NCI-H345 treated with DMSO at 0.1 percent for 48 hours (cell line): ENCODE results near the gene PLAAT1.

Source experiments
- DNase-seq: peaks from one replicate; lab custom pipeline; 2025; ENCODE audit not compliant: unreplicated experiment; lab: John Stamatoyannopoulos, UW

PLAAT1 gene

DNA sequence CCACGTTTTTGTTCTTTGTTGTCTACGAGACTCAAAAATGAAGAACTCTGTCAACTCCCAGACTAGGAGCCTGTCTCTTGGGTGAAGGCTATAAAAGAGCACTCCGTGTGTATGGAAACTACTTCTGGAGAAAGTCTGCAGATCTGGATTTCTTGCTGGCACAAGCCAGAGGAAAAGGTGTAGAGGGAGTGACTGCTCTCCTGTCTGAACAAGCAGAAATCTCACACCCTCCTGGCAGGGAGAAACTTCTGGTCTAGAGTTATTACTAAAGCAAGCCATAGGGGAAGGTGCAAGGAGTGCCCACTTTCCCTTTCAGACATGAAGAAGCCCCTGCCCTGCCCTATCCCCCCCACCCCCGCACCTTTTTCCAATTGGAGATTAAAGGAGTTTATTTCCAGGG lies 9.5 kb downstream of the PLAAT1 start:
- DNase-seq, result no peak

DNA sequence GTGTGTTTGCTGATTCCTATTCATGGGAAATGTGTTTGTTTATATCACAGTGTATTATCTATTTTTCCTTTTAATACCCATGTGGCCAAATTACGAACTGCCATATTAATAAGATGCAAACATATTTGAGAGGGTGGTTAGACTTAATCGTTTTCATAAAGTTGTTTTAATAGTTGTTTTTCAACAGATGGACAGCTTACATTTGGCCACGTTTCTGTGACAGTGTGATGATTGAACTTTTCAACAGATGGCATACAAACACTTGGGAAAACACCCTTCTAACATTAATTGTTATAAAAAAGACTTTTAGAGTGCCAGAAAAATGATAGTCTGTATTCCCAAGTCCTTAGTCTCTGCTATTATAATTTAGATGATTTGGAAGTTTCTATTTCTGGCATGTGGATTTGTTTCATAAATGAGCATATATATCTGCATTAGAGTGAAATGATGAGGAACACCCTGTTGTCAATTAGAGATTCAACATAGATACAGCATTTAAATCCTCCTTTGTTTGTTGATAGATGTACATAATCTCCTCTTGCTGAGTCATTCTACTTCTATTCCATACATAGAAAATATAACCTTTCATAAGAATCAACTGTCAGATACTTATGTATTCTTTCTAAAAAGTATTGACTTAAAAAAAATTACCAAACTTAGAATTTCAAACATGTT lies 13.1 kb downstream of the PLAAT1 start:
- DNase-seq, result no peak

GRCh38 chr3:193261970-193262369 lies 20.9 kb downstream of the PLAAT1 start:
- DNase-seq, result no peak

DNA sequence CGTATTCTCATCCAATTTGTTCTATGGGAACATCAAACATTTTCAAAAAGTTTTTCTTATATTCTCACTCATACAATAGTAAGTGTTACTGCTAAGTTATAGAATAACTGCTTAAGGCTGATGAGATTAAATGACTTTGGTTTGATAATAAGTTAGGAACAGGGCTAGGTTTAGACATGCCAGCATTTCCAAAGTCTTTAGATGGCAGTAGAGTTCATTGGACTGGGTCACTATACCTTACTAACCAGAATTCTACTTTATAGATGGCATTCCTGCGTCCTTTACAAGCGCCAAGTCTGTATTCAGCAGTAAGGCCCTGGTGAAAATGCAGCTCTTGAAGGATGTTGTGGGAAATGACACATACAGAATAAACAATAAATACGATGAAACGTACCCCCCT lies 21.7 kb downstream of the PLAAT1 start:
- no peak for DNase-seq

DNA sequence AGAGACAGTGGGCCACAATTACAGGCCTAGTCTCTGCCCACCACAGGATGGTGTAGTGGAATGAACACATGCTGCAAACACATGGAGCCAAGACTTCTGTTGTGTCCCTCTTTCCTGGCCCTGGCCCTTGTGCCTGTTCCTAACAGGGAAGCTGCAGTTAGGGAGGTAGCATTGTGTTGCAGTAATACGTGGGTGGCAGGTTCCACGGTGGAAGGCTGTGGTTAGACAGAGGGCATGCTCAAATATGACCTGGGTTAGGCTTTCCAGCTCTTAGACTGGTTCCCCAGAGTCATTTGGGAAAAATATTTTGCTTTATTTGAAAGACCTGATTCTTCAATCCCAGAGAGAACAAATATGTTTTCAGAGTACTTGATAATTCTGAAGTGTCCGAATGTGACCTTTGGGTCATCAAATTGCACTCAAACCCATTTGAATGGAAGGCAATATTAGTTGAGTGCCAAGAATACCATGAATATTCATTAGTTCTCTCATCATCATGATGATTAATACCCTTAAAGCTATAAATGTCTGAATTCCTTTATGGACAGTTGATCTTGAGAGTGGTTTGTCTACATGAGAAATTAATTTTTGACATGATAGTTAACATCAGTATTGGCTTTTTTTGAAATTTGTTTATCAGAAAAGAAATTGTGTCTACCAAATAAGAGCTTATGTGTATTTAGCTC lies 28.5 kb downstream of the PLAAT1 start:
- no peak for DNase-seq

DNA sequence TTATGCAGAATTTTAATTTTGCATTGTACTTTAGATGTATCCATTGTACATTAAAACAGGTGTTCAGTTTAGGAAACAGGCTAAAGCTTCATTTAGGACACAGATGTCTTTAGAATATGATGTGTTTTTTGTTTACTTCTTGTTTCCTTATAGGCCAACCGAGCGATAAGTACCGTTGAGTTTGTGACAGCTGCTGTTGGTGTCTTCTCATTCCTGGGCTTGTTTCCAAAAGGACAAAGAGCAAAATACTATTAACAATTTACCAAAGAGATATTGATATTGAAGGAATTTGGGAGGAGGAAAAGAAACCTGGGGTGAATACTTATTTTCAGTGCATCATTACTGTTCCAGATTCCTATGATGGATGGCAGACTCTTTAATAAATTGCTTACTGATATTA lies 29.4 kb downstream of the PLAAT1 start:
- peak; percentile 3 for DNase-seq

DNA sequence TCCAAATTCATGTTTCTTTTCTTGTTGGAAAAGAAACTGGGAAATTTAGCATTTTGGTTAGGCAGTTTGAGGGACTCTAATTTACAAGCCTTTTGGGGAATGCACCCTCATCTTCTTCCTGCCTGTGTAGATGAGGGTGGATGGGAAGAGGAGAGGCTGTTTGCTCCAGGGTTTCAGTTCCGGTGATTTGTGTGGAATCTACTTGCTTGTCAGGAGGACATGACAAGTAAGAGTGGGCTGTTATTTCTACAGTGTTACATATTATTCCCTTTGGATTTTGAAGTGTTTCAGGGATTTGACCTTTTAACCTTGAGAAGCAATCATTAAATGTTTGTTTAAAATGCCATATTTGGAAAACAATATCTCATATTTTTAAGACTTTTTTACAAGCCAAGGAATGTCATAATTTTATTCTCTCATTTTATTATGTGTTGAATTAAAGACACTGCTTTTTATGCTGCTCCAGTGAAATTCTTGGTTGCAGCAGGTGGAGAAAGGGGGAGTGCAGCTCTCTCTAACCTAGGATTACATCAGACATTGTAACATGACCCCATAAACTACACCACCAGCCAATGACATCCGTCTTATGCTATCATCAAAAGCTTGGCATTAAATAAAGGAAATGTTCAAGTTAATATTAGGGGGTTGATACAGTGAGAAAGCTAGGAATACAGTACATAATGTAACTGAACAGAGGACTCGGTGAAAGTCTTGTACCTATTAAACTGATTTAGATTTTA lies 30.2 kb downstream of the PLAAT1 start:
- no peak for DNase-seq

GRCh38 chr3:193292386-193292785 lies 51.4 kb downstream of the PLAAT1 start:
- no peak for DNase-seq

GRCh38 chr3:193295985-193296384 lies 55.0 kb downstream of the PLAAT1 start:
- DNase-seq, result no peak

DNA sequence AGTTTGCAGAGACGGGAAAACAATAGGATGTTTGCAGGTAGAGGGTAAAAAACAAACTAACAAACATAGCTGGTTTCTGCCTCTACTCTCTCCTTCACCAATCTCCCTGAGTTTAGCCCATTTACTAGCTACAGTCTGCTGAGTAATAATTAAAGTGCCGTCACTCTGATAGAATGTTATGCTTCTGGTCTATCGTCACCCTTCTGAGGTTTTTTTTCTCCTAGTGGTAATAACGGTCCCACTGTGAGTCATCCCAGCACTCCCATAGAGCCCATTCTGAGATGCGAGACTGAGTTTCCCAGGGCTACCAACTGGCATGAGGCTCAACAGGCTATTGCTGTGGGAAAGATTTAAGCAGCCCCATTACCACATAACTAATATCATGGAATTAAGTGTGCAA lies 56.4 kb downstream of the PLAAT1 start:
- no peak for DNase-seq

DNA sequence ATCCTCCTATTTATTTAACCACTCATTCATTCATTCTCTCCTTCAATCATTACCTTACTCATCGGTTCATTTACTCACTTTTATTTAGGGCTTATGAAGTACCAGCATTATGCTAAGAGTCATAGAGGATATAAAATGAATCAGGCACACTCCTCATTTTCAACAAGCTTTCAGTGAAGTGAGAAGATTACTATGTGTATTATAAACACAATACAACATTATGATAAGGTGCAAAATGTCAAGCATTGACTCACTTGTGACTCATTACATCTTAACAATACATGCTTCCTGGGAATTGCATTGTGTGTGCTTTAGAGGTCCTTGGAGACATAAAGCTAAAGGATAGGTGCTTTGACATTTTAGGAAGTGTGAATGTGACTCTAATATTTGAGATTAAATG lies 60.4 kb downstream of the PLAAT1 start:
- DNase-seq, result no peak

GRCh38 chr3:193305356-193305755 lies 64.3 kb downstream of the PLAAT1 start:
- DNase-seq, result no peak

DNA sequence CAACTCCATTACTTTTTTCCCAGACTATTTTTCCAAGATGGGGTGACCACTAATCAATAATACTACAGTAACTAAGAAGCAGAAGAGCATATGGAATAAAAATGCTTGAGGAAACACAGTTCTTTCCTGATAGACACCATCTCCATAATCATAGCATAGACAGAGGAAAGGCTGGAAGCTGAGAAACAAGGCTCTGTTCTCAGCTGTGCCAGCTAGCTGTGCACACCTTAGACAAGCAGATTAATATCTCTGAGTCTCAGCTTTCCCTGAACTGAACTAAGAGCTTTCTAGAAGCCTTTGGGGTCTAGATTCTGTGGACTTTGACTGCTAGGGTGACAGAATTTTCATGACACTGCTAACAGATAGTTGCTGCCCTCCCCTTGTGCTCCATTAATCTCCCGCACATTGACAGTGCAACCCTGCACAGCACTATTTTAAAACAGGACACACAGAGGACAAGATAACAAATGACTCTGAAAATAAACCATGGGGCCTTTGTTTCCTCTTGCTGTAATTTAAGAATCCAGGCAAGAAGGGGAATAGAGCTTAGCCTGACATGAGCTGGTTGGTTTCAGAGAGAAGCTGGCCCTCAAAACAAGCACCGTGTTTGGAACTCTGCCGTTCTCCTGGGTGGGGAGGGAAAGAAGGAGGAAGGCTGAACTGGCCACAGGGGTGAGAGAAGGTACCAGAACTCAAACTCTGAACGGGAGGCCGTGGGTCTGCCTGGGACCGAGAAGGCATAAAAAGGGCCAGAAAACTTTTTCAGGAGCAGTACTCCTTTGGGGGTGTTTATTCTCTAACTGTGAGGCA lies 70.1 kb downstream of the PLAAT1 start:
- no peak for DNase-seq

- no peak for DNase-seq
Measured at GRCh38 chr3:193313061-193313958, 72.3 kb downstream of the PLAAT1 start.

- no peak for DNase-seq
Measured at GRCh38 chr3:193314161-193314560, 73.1 kb downstream of the PLAAT1 start.

- DNase-seq, result no peak
Measured at GRCh38 chr3:193317682-193318300, 76.8 kb downstream of the PLAAT1 start.
